Neural progenitor cell (in vitro differentiated cells): Measurements from ENCODE around the gene RBMS1. TPM values are rescaled to one million over a fixed set of nuclear protein-coding genes. Genes with fewer than 3 reads are reported as not detected.

ENCODE experiments used
- DNase-seq: peaks from one replicate; pipeline ENCODE4 v3.0.0-alpha.2; 2016; ENCODE audit warnings: low spot score
- H2AFZ ChIP-seq: fragments of 200-600 bp; sonication (generic); replicated peaks from 2 replicates; pipeline ENCODE4 v1.6.1; 2016; ENCODE audit warnings: antibody characterized with exemption
- H3F3A ChIP-seq: fragments of 200-600 bp; sonication (generic); 2 replicates; pipeline ENCODE4 v1.6.1; 2016; ENCODE audit warnings: antibody characterized with exemption, low read depth
- H3K27ac ChIP-seq: fragments of 200-600 bp; sonication (generic); 2 replicates; pipeline ENCODE4 v1.5.1; 2016; ENCODE audit warnings: mild to moderate bottlenecking
- H3K27me3 ChIP-seq: fragments of 200-600 bp; sonication (generic); 2 replicates; pipeline ENCODE4 v1.6.1; 2016; ENCODE audit warnings: mild to moderate bottlenecking, moderate library complexity
- H3K36me3 ChIP-seq: fragments of 200-600 bp; sonication (generic); 2 replicates; pipeline ENCODE4 v1.5.1; 2016
- H3K4me1 ChIP-seq: fragments of 200-600 bp; sonication (generic); 2 replicates; pipeline ENCODE4 v1.6.1; 2016; ENCODE audit warnings: mixed run types
- H3K4me2 ChIP-seq: fragments of 200-600 bp; sonication (generic); 2 replicates; pipeline ENCODE4 v1.6.1; 2016
- H3K4me3 ChIP-seq: fragments of 200-600 bp; sonication (generic); 2 replicates; pipeline ENCODE4 v1.5.1; 2016
- H3K79me2 ChIP-seq: fragments of 200-600 bp; sonication (generic); 2 replicates; pipeline ENCODE4 v1.6.1; 2016; ENCODE audit warnings: low read depth
- H3K9ac ChIP-seq: fragments of 200-600 bp; sonication (generic); 2 replicates; pipeline ENCODE4 v1.6.1; 2016
- H3K9me3 ChIP-seq: fragments of 200-600 bp; sonication (generic); 2 replicates; pipeline ENCODE4 v1.5.1; 2016; ENCODE audit warnings: low read depth
- H4K20me1 ChIP-seq: fragments of 200-600 bp; sonication (generic); 2 replicates; pipeline ENCODE4 v1.6.1; 2016; ENCODE audit warnings: low read depth
- H3K27ac Mint-ChIP-seq: 3 replicates; pipeline ENCODE4 v1.8.0; 2021; ENCODE audit warnings: mixed read lengths
- H3K27me3 Mint-ChIP-seq: 2 replicates; pipeline ENCODE4 v1.8.0; 2022; ENCODE audit warnings: low read depth, mild to moderate bottlenecking, inconsistent platforms, moderate library complexity, mixed read lengths; ENCODE audit not compliant: insufficient read depth
- H3K36me3 Mint-ChIP-seq: 3 replicates; pipeline ENCODE4 v1.8.0; 2021; ENCODE audit warnings: mixed read lengths
- H3K4me1 Mint-ChIP-seq: 3 replicates; pipeline ENCODE4 v1.8.0; 2021; ENCODE audit warnings: mixed read lengths
- H3K4me3 Mint-ChIP-seq: 3 replicates; pipeline ENCODE4 v1.8.0; 2021; ENCODE audit warnings: mild to moderate bottlenecking, moderate library complexity, mixed read lengths
- H3K9me3 Mint-ChIP-seq: 3 replicates; pipeline ENCODE4 v1.8.0; 2020; ENCODE audit warnings: mixed read lengths
- CTCF ChIP-seq: fragments of 200-600 bp; sonication (generic); IDR thresholded peaks from 2 replicates; pipeline ENCODE4 v1.5.1; 2017; ENCODE audit warnings: antibody characterized with exemption, mild to moderate bottlenecking
- EZH2 ChIP-seq: fragments of 200-600 bp; sonication (generic); IDR thresholded peaks from 2 replicates; pipeline ENCODE4 v1.6.1; 2017; ENCODE audit warnings: antibody characterized with exemption, mild to moderate bottlenecking, moderate library complexity
- EZH2phosphoT487 ChIP-seq: fragments of 200-600 bp; sonication (generic); IDR thresholded peaks from 2 replicates; pipeline ENCODE4 v1.6.1; 2017; ENCODE audit warnings: antibody characterized with exemption
- total RNA-seq: library from RNA; depleted of rRNA; stranded (reverse); fragments of >200 nt; gene quantifications from 2 replicates; pipeline ENCODE4 v1.2.3, GENCODE V29; 2015; ENCODE audit warnings: low replicate concordance

RBMS1 gene
- total RNA-seq, 1 donor from 2014 or later: 101 TPM

- peak overlapping the region; percentile 22 for H2AFZ ChIP-seq
- H3K79me2 ChIP-seq: peaks cover 44% of the 10 kb centered on the region
These were observed 86.0 kb downstream of the RBMS1 start for GRCh38 chr2:160407393-160408172.

GRCh38 chr2:160406591-160407392 is 86.8 kb downstream of the RBMS1 start:
- H3K27ac ChIP-seq: peak overlapping the region; percentile 86
- H3K27me3 ChIP-seq: peaks cover 7% of the 10 kb centered on the region
- no peaks in the 10 kb centered on the region for H3K36me3 ChIP-seq
- Mint-ChIP-seq H3K27ac (peak overlapping the region; percentile 81), H3K4me1 (peaks cover 62% of the 10 kb centered on the region), H3K4me3 (peak overlapping the region; percentile 95), H3K27me3 (peaks cover 23% of the 10 kb centered on the region), H3K9me3 (no peaks in the 10 kb centered on the region), H3K36me3 (no peaks in the 10 kb centered on the region)
- H3K4me3 ChIP-seq: peak overlapping the region; percentile 91
- no peaks in the 10 kb centered on the region for H3K9me3 ChIP-seq
- peak; percentile 73 for DNase-seq
- H4K20me1 ChIP-seq: peaks cover 51% of the 10 kb centered on the region
- peaks cover 35% of the 10 kb centered on the region for H3K4me1 ChIP-seq
- no peak overlapping the region for H2AFZ ChIP-seq
- peak overlapping the region; percentile 63 for H3K9ac ChIP-seq
- TF ChIP-seq EZH2phosphoT487 (no peak), CTCF (no peak), EZH2 (no peak)
- peaks cover 51% of the 10 kb centered on the region for H3K79me2 ChIP-seq
- peak overlapping the region; percentile 78 for H3K4me2 ChIP-seq
- H3F3A ChIP-seq: peaks cover 45% of the 10 kb centered on the region

More at GRCh38 chr2:160407393-160408172, 86.0 kb downstream of the RBMS1 start:
- Histone ChIP-seq H3F3A (peaks cover 45% of the 10 kb centered on the region), H3K27ac (peak overlapping the region; percentile 86), H3K4me2 (peak overlapping the region; percentile 90), H3K27me3 (peaks cover 7% of the 10 kb centered on the region), H4K20me1 (peaks cover 43% of the 10 kb centered on the region), H3K9ac (peak overlapping the region; percentile 63), H3K36me3 (no peaks in the 10 kb centered on the region), H3K4me1 (peaks cover 27% of the 10 kb centered on the region), H3K4me3 (peak overlapping the region; percentile 91), H3K9me3 (no peaks in the 10 kb centered on the region)
- Mint-ChIP-seq H3K27ac (peak overlapping the region; percentile 74), H3K4me1 (peaks cover 60% of the 10 kb centered on the region), H3K4me3 (peak overlapping the region; percentile 95), H3K9me3 (no peaks in the 10 kb centered on the region), H3K36me3 (no peaks in the 10 kb centered on the region), H3K27me3 (peaks cover 23% of the 10 kb centered on the region)
- peak; percentile 86 for DNase-seq
- TF ChIP-seq CTCF: no peak
- no peak for TF ChIP-seq EZH2
- TF ChIP-seq EZH2phosphoT487: no peak

- H2AFZ ChIP-seq: no peak overlapping the region
- peaks cover 47% of the 10 kb centered on the region for H3K4me1 ChIP-seq
- no peaks in the 10 kb centered on the region for H3K9me3 ChIP-seq
- TF ChIP-seq CTCF (no peak), EZH2phosphoT487 (peak; percentile 83), EZH2 (no peak)
- no peaks in the 10 kb centered on the region for H3K36me3 ChIP-seq
- peaks cover 54% of the 10 kb centered on the region for H3K4me1 Mint-ChIP-seq
- peak overlapping the region; percentile 95 for H3K4me3 Mint-ChIP-seq
- H3K9ac ChIP-seq: no peak overlapping the region
- H3K27ac Mint-ChIP-seq: peak overlapping the region; percentile 24
- H4K20me1 ChIP-seq: peaks cover 66% of the 10 kb centered on the region
- H3K27me3 Mint-ChIP-seq: peaks cover 20% of the 10 kb centered on the region
- peak overlapping the region; percentile 73 for H3K27ac ChIP-seq
- peaks cover 13% of the 10 kb centered on the region for H3K27me3 ChIP-seq
- peak; percentile 88 for DNase-seq
- H3K79me2 ChIP-seq: peaks cover 67% of the 10 kb centered on the region
- H3K4me2 ChIP-seq: peak overlapping the region; percentile 78
- no peaks in the 10 kb centered on the region for H3K36me3 Mint-ChIP-seq
- H3F3A ChIP-seq: peaks cover 45% of the 10 kb centered on the region
- H3K9me3 Mint-ChIP-seq: no peaks in the 10 kb centered on the region
- H3K4me3 ChIP-seq: peak overlapping the region; percentile 91
These were observed 88.3 kb downstream of the RBMS1 start for GRCh38 chr2:160405077-160405867.
